Uterus (tissue), 4 donors: ENCODE results near the gene ZNF287. TPM values are rescaled to one million over a fixed set of nuclear protein-coding genes. Genes with fewer than 3 reads are reported as not detected.

Source experiments
- DNase-seq, 2 donors: peaks; one replicate each; pipeline ENCODE4 v3.0.0-alpha.2; 2019 to 2020
- H3K27ac ChIP-seq, 2 donors: fragments of 200-600 bp; sonication (generic); 1 replicate in 1 of 2; 2 replicates in 1 of 2; pipeline ENCODE4 v1.5.1; 2016 to 2018
- H3K27me3 ChIP-seq, 2 donors: fragments of 200-600 bp; sonication (generic); one replicate each; pipeline ENCODE4 v1.5.1; 2018 to 2019; ENCODE audit warnings: control low read depth in 1 of 2
- H3K36me3 ChIP-seq, 2 donors: fragments of 200-600 bp; sonication (generic); one replicate each; pipeline ENCODE4 v1.5.1; 2019; ENCODE audit warnings: control low read depth in 1 of 2
- H3K4me1 ChIP-seq, 2 donors: fragments of 200-600 bp; sonication (generic); one replicate each; pipeline ENCODE4 v1.5.1; 2018 to 2019; ENCODE audit warnings: control low read depth in 1 of 2
- H3K4me3 ChIP-seq, 2 donors: fragments of 200-600 bp; sonication (generic); 1 replicate in 1 of 2; 2 replicates in 1 of 2; pipeline ENCODE4 v1.5.1; 2018 to 2019; ENCODE audit warnings: mild to moderate bottlenecking in 1 of 2
- H3K9me3 ChIP-seq, 2 donors: fragments of 200-600 bp; sonication (generic); one replicate each; pipeline ENCODE4 v1.5.1; 2019; ENCODE audit warnings: control low read depth in 1 of 2
- POLR2A ChIP-seq, 2 donors: fragments of 450-650 bp; IDR thresholded peaks; one replicate each; pipeline ENCODE4 v1.6.1; 2016; ENCODE audit warnings: antibody characterized with exemption in 2 of 2, mild to moderate bottlenecking in 1 of 2, moderate library complexity in 1 of 2
- intact Hi-C: fragments of 100-400 bp; cut with DNase I; formaldehyde crosslinking; loops from one replicate; pipeline ENCODE4 v1.15.1; 2023; ENCODE audit warnings: low total_unique reads
- total RNA-seq, 4 donors: library from RNA; depleted of rRNA in 3 of 4; stranded (reverse); fragments of >200 nt in 3 of 4; gene quantifications; one replicate each; pipeline versions ENCODE4 v1.1.0 to v1.2.4, GENCODE V29; 2014 to 2023
- TF ChIP-seq, protein P1 (sequence below), 4 experiments: fragments of 200-600 bp in 2 of 4; fragments of 450-650 bp in 2 of 4; sonication (generic) in 2 of 4; IDR thresholded peaks; one replicate each; pipeline ENCODE4 v1.5.1; 2016 to 2019; ENCODE audit warnings: antibody characterized with exemption in 4 of 4, mild to moderate bottlenecking in 2 of 4, moderate library complexity in 1 of 4
- donor health status: DM: yes; HTN: yes; CAD: no.

Gene ZNF287
- total RNA-seq, 4 donors from 2014 or later, result 4.6 to 29.5 (median 5.4) TPM

DNA sequence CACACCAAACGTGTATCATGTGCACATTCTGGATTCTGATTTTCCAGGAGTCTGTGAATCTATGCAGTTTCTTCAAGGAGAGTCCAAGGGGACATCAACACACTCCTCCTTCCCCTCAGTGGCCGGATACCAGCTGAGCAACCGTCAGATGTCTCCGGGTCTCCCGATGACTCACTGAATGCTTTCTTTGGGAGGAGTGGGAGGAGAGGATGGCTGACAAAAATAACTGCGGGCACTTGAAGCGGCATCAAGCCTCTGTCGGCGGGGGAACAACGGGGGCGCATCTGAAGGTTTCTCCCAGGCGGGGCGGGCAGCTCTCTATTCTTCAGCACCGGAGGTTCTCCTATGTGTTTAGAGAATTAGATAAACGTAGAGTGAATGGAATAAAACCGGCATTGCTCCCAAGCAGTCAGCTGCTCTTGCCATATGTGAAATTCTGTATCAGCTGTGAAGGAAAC lies 52.4 kb downstream of the ZNF287 start:
- DNase-seq, result peak; percentile 52 to 71
- H3K4me3 ChIP-seq, result no peak overlapping the region
- intact Hi-C loops, result no loop called here
- H3K27me3 ChIP-seq, result no peaks in the 10 kb centered on the region
- H3K27ac ChIP-seq, result peak overlapping the region; percentile 53 to 77
- H3K4me1 ChIP-seq, result no peaks in the 10 kb centered on the region
- no peaks in the 10 kb centered on the region for H3K36me3 ChIP-seq
- H3K9me3 ChIP-seq, result no peaks in the 10 kb centered on the region
- TF ChIP-seq POLR2A (IDR thresholded peaks at IDR 0.05), result peak in 1 of 2 donors; percentile 33
- TF ChIP-seq, protein P1, sequence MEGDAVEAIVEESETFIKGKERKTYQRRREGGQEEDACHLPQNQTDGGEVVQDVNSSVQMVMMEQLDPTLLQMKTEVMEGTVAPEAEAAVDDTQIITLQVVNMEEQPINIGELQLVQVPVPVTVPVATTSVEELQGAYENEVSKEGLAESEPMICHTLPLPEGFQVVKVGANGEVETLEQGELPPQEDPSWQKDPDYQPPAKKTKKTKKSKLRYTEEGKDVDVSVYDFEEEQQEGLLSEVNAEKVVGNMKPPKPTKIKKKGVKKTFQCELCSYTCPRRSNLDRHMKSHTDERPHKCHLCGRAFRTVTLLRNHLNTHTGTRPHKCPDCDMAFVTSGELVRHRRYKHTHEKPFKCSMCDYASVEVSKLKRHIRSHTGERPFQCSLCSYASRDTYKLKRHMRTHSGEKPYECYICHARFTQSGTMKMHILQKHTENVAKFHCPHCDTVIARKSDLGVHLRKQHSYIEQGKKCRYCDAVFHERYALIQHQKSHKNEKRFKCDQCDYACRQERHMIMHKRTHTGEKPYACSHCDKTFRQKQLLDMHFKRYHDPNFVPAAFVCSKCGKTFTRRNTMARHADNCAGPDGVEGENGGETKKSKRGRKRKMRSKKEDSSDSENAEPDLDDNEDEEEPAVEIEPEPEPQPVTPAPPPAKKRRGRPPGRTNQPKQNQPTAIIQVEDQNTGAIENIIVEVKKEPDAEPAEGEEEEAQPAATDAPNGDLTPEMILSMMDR (IDR thresholded peaks at IDR 0.05), result no peak

- H3K27me3 ChIP-seq, result no peaks in the 10 kb centered on the region
- no peak overlapping the region for H3K4me3 ChIP-seq
Observed at GRCh38 chr17:16515933-16516332, 53.1 kb downstream of the ZNF287 start.

GRCh38 chr17:16513873-16514272 lies 55.1 kb downstream of the ZNF287 start:
- Histone ChIP-seq H3K36me3 (no peaks in the 10 kb centered on the region), H3K4me1 (no peaks in the 10 kb centered on the region), H3K27me3 (no peaks in the 10 kb centered on the region), H3K27ac (no peak overlapping the region), H3K9me3 (no peaks in the 10 kb centered on the region), H3K4me3 (no peak overlapping the region)
- intact Hi-C loops, result no loop called here
- TF ChIP-seq, protein P1 (IDR thresholded peaks at IDR 0.05), result no peak
- no peak for TF ChIP-seq POLR2A (IDR thresholded peaks at IDR 0.05)
- DNase-seq, result no peak

More at GRCh38 chr17:16515933-16516332, 53.1 kb downstream of the ZNF287 start:
- intact Hi-C loops, result no loop called here
- TF ChIP-seq, protein P1 (IDR thresholded peaks at IDR 0.05), result no peak
- no peak for TF ChIP-seq POLR2A (IDR thresholded peaks at IDR 0.05)
- DNase-seq, result no peak
- no peaks in the 10 kb centered on the region for H3K9me3 ChIP-seq
- peak overlapping the region; percentile 53 to 77 for H3K27ac ChIP-seq
- H3K4me1 ChIP-seq, result no peaks in the 10 kb centered on the region
- no peaks in the 10 kb centered on the region for H3K36me3 ChIP-seq

DNA sequence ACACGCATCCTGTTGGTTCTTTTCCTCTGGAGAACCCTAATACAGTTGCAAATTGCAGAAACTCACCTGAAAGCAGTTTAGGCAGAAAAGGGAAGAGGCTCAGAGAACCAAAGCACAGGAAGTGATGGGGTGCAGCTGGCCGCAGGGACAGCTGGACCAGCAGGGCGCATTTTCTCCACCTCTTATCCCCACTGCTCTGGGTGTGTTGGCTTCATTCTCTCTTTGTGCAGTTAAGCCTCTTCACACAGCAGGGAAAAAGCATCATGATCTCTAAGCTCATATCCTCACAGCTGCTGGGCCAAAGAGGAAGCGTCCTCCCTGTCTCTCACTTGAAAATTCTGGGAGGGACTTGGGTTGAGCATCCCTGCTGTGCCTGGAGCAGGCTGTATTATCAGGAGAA lies 57.0 kb downstream of the ZNF287 start:
- intact Hi-C loops, result no loop called here
- no peak for TF ChIP-seq POLR2A (IDR thresholded peaks at IDR 0.05)
- TF ChIP-seq, protein P1 (IDR thresholded peaks at IDR 0.05), result no peak
- Histone ChIP-seq H3K9me3 (no peaks in the 10 kb centered on the region), H3K4me3 (no peak overlapping the region), H3K36me3 (no peaks in the 10 kb centered on the region), H3K4me1 (no peaks in the 10 kb centered on the region), H3K27ac (no peak overlapping the region), H3K27me3 (no peaks in the 10 kb centered on the region)
- DNase-seq, result no peak

DNA sequence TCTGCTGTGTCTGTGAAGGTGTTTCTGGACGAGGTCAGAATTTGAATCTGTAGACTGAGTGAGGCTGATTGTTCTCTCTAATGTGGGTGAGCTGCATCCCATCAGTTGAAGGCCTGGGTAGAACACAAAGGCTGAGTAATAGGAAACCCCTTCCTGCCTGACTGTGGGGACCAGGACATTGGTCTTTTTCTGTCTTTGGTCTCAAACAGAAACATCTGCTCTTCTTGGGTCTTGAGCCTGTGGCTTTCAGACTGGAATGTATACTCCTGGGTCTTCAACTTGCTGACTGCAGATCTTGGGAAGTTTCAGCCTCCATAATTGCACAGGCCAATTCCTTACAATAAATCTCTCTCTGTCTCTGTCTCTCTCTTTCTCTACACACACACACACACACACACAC lies 57.4 kb downstream of the ZNF287 start:
- Histone ChIP-seq H3K27me3 (no peaks in the 10 kb centered on the region), H3K27ac (no peak overlapping the region), H3K9me3 (no peaks in the 10 kb centered on the region), H3K36me3 (no peaks in the 10 kb centered on the region), H3K4me3 (no peak overlapping the region), H3K4me1 (no peaks in the 10 kb centered on the region)
- TF ChIP-seq, protein P1 (IDR thresholded peaks at IDR 0.05), result no peak
- no peak for TF ChIP-seq POLR2A (IDR thresholded peaks at IDR 0.05)
- DNase-seq, result no peak
- intact Hi-C loops, result no loop called here
